HTERT RPE-1 (cell line): ENCODE results near the gene FCAMR.

ENCODE experiments used
- in situ Hi-C: fragments of 300-500 bp; cut with MboI; formaldehyde crosslinking; loops from 4 replicates; pipeline ENCODE4 v1.14.3; 2020; ENCODE audit warnings: low sequenced_read_pairs

Gene FCAMR

GRCh38 chr1:206970446-206970845, at the start of gene FCAMR:
Gene FCAMR (minus strand): TSS chr1:206970460. CDS start chr1:206970125, 335 bp downstream.
- in situ Hi-C loops: no loop called here

GRCh38 chr1:207019661-207020060, 49.4 kb upstream of the FCAMR start:
- in situ Hi-C loops: no loop called here

- in situ Hi-C loops: no loop called here
Observed at GRCh38 chr1:207019161-207019560, 48.9 kb upstream of the FCAMR start.

- in situ Hi-C loops: no loop called here
Observed at GRCh38 chr1:207018707-207019106, 48.4 kb upstream of the FCAMR start.

GRCh38 chr1:207017615-207018559, 47.6 kb upstream of the FCAMR start:
- in situ Hi-C loops: no loop called here

GRCh38 chr1:207015791-207016190, 45.5 kb upstream of the FCAMR start:
- in situ Hi-C loops: no loop called here

- in situ Hi-C loops: no loop called here
Observed at GRCh38 chr1:207014728-207015127, 44.5 kb upstream of the FCAMR start.

GRCh38 chr1:207013321-207014085, 43.2 kb upstream of the FCAMR start:
- in situ Hi-C loops: no loop called here

GRCh38 chr1:207010726-207011125, 40.5 kb upstream of the FCAMR start:
- in situ Hi-C loops: no loop called here

GRCh38 chr1:207009945-207010344, 39.7 kb upstream of the FCAMR start:
- in situ Hi-C loops: no loop called here

- in situ Hi-C loops: no loop called here
Observed at GRCh38 chr1:207009182-207009850, 39.1 kb upstream of the FCAMR start.

- in situ Hi-C loops: no loop called here
Observed at GRCh38 chr1:207007352-207008033, 37.2 kb upstream of the FCAMR start.

GRCh38 chr1:207006914-207007313, 36.7 kb upstream of the FCAMR start:
- in situ Hi-C loops: no loop called here

GRCh38 chr1:207006083-207006482, 35.8 kb upstream of the FCAMR start:
- in situ Hi-C loops: no loop called here

GRCh38 chr1:207004931-207005830, 34.9 kb upstream of the FCAMR start:
- in situ Hi-C loops: no loop called here

GRCh38 chr1:207003210-207003609, 33.0 kb upstream of the FCAMR start:
- in situ Hi-C loops: no loop called here

- in situ Hi-C loops: no loop called here
Observed at GRCh38 chr1:207002724-207003146, 32.5 kb upstream of the FCAMR start.

GRCh38 chr1:207001492-207002245, 31.4 kb upstream of the FCAMR start:
- in situ Hi-C loops: no loop called here
